ENCODE measurements around the gene COA8. TPM values are rescaled to one million over a fixed set of nuclear protein-coding genes. Genes with fewer than 3 reads are reported as not detected.

The COA8 gene
- total and polyA plus RNA-seq, 2 of the 13 experiments (the other 11 are each of a cell fraction or from before 2014, with no cell fraction given): 10.9 to 25.1 TPM

DNA sequence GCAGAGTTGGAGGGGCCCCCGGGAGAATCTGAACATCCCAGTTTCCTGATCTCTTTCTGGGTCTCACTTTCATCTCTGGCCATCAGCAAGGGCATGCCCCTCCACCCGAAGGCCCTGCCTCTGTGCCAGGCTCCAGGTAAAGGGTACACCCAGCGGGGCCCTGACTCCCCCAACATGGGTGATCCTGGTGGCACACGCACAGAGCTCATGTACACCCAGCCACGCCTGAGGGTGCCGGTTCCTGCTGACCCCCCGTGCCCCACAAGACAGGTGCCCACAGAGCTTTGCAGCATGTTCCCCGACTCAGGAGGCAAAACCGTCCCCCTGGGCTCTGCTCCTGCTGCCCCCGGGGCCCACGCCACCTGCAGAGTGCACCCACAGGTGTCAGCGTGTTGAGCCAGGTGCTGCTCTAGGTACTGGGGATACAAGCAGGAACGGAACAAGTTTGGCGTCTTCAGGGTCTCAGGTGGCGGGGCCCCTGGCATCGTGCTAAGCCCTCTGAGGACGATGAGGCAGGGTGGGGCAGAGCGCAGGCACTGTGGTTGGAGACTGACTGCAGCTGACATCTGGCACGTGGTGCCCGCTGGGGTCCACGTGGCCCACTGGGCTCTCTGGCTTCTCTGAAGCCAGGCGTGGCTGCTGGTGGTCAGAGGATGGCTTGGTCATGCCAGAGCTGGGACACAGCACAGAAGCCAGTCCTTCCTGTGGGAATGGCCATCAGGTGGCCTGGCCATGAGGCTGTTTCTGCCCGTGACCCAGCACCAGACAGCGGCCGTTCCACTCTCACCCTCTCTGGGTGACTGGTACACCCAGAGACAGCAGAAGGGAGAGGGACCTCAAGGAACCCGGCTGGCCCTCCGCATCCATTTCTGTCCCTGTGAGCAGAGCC lies 14.1 kb upstream of the COA8 start:
- Histone ChIP-seq H3K9me3 (ENCODE audit: low read length) (no peaks in the 10 kb centered on the region), H3K27ac (ENCODE audit: extremely low read length, insufficient read depth, low read length) (no peak overlapping the region), H3K27me3 (ENCODE audit: control insufficient read depth in 1 of 2, insufficient read depth in 2 of 2, low read length in 2 of 2) (no peaks in the 10 kb centered on the region), H3K4me1 (ENCODE audit: insufficient read depth, low read length) (peaks cover 24% of the 10 kb centered on the region), H2AFZ (ENCODE audit: low read length) (no peak overlapping the region), H4K20me1 (ENCODE audit: insufficient read depth, low read length) (no peaks in the 10 kb centered on the region), H3K79me2 (ENCODE audit: insufficient read depth, low read length) (no peaks in the 10 kb centered on the region), H3K4me3 (replicated peaks in 1 of 3; ENCODE audit: insufficient read depth in 1 of 3, low read depth in 2 of 3, low read length in 3 of 3) (no peak overlapping the region; a peak in 1 of 6 replicates), H3K4me2 (ENCODE audit: low read depth, low read length) (peak overlapping the region; percentile 85; the same call in 1 of the 2 replicates), H3K9ac (ENCODE audit: insufficient read depth, low read depth, low read length) (peak overlapping the region; percentile 58; the same call in 1 of the 2 replicates), H3K36me3 (replicated peaks in 1 of 2; ENCODE audit: control insufficient read depth in 1 of 2, insufficient read depth in 2 of 2, low read length in 2 of 2) (no peaks in the 10 kb centered on the region)
- in situ Hi-C loops (cut with HindIII; ENCODE audit: extremely low pct_ligation_motif_present, low pct_unique_long_range_greater_than_20kb) (loop anchor here (5.0 kb wide), 1 partner anchor 46 kb away; no protein-coding TSS in a partner anchor), intact Hi-C loops (cut with micrococcal nuclease; ENCODE audit: unreplicated experiment) (no loop called here)
- ChIA-PET POLR2A (interaction anchor here (1.5 to 3.0 kb wide), 3 partner anchors 13 to 26 kb away, joined by 6 to 21 read pairs (median 7); partner anchors contain the start of genes BAG5, CKB and TRMT61A), CTCF (ENCODE audit: low intra/inter-chr PET ratio, low total read pairs) (interaction anchor here (0.7 kb wide), 1 partner anchor 49 kb away, joined by 3 read pairs; no protein-coding TSS in a partner anchor)
- no peak for ATAC-seq
- TF ChIP-seq ZNF274 (CRISPR knock-in tag; IDR thresholded peaks at IDR 0.05) (no peak), TERF1 (CRISPR knock-in tag; IDR thresholded peaks at IDR 0.05) (no peak), ZNF674 (CRISPR knock-in tag; IDR thresholded peaks at IDR 0.05; ENCODE audit: low read depth) (no peak), KMT2B (CRISPR knock-in tag; IDR thresholded peaks at IDR 0.05) (no peak), ZNF350 (CRISPR knock-in tag; IDR thresholded peaks at IDR 0.05; ENCODE audit: borderline replicate concordance, low read depth) (no peak), TBX2 (CRISPR knock-in tag; IDR thresholded peaks at IDR 0.05; ENCODE audit: borderline replicate concordance) (no peak), BCL6 (CRISPR knock-in tag; IDR thresholded peaks at IDR 0.05) (no peak), ATRX (CRISPR knock-in tag; IDR thresholded peaks at IDR 0.05; ENCODE audit: borderline replicate concordance) (no peak), ZNF367 (CRISPR knock-in tag; IDR thresholded peaks at IDR 0.05; ENCODE audit: borderline replicate concordance) (no peak), MTF2 (CRISPR knock-in tag; IDR thresholded peaks at IDR 0.05; ENCODE audit: borderline replicate concordance) (no peak), KDM2A (CRISPR knock-in tag; IDR thresholded peaks at IDR 0.05; ENCODE audit: borderline replicate concordance, low read depth) (no peak), SNAPC5 (CRISPR knock-in tag; IDR thresholded peaks at IDR 0.05; ENCODE audit: borderline replicate concordance) (no peak)
- TF ChIP-seq, protein P1, sequence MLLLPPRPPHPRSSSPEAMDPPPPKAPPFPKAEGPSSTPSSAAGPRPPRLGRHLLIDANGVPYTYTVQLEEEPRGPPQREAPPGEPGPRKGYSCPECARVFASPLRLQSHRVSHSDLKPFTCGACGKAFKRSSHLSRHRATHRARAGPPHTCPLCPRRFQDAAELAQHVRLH (CRISPR knock-in tag; IDR thresholded peaks at IDR 0.05; ENCODE audit: borderline replicate concordance, low read depth): no peak
- 73% methylated on average over 7 of the region's 27 CpGs for WGBS (ENCODE audit: low lambda C conversion rate)
- no TSS peak for BruUV-seq (replicated peaks)
- FAIRE-seq: no peak
- DNase-seq (ENCODE audit: low spot score): no peak

All from HepG2 (cell line).